ENCODE results near the gene CDC7. TPM values are rescaled to one million over a fixed set of nuclear protein-coding genes. Genes with fewer than 3 reads are reported as not detected.

CDC7 gene
- total and polyA plus RNA-seq, 2 of the 13 experiments (the other 11 are each of a cell fraction or from before 2014, with no cell fraction given), result 2.5 to 12.6 TPM

DNA sequence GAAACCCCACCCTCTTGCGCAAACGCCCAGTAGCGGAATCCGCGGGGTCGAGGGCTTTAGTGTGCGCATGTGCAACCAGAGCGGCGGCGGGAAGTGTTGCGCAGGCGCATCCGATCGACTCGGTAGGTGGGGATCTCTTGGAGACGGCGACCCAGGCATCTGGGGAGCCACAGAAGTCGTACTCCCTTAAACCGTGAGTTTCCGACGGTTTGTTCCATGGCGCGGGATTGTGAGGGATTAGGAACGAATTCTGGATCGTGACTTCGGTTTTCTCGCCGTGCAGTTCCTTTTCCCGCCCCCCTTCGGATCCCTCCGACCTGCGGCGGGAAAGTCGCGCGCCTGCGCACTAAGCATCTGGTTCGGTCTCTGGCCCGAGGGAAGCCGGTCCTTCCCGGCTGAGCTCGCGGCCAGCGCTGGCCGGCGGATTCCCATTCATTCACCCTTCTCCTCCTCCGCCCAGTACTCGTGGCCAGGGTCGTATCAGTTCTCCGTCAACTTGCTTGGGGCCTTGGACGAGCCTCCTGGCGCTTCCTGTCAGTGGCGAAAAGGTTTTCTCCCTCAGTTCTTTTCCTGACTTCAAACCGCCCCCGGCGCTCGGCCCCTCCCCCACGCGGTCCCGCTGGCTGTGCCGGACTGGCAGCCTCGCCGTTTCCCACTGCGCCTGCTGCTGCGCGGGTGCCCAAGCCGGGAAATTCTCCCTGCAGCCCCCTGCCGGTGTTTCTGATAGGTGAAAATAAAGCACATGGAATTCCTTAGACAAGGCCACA is at the start of gene CDC7 (continued):
- TF ChIP-seq, protein P1, sequence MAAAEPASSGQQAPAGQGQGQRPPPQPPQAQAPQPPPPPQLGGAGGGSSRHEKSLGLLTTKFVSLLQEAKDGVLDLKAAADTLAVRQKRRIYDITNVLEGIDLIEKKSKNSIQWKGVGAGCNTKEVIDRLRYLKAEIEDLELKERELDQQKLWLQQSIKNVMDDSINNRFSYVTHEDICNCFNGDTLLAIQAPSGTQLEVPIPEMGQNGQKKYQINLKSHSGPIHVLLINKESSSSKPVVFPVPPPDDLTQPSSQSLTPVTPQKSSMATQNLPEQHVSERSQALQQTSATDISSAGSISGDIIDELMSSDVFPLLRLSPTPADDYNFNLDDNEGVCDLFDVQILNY (CRISPR knock-in tag; conservative IDR thresholded peaks at IDR 0.05), result peak; percentile 89; the same call in 1 of the 2 replicates
- TF ChIP-seq SRSF4 (IDR thresholded peaks at IDR 0.05; ENCODE audit: low read depth, low read length, poor library complexity, severe bottlenecking), result no peak
- TF ChIP-seq TBP (CRISPR knock-in tag; IDR thresholded peaks at IDR 0.05), result no peak
- no peak for TF ChIP-seq ZNF484 (CRISPR knock-in tag; IDR thresholded peaks at IDR 0.05; ENCODE audit: borderline replicate concordance, low read depth)
- peak; percentile 75; the same call in 1 of the 2 replicates for TF ChIP-seq SALL2 (CRISPR knock-in tag; IDR thresholded peaks at IDR 0.05)
- TF ChIP-seq FOXA1 (IDR thresholded peaks at IDR 0.05), result no peak
- TF ChIP-seq FOXA1 (CRISPR knock-in tag; IDR thresholded peaks at IDR 0.05), result no peak
- no peak for TF ChIP-seq ZNF674 (CRISPR knock-in tag; IDR thresholded peaks at IDR 0.05; ENCODE audit: low read depth)
- no peak for TF ChIP-seq ZNF619 (CRISPR knock-in tag; IDR thresholded peaks at IDR 0.05)
- 0 out of 2 replicates have a peak, but pooled peaks have one; percentile 10 for TF ChIP-seq ZBTB3 (CRISPR knock-in tag; IDR thresholded peaks at IDR 0.05; ENCODE audit: borderline replicate concordance, low read depth)
- TF ChIP-seq HNF4G (IDR thresholded peaks at IDR 0.05; ENCODE audit: borderline replicate concordance, low read depth, low read length), result no peak
- no peak for TF ChIP-seq HNF4G (CRISPR knock-in tag; IDR thresholded peaks at IDR 0.05; ENCODE audit: borderline replicate concordance, low read depth)
- TF ChIP-seq ZMYM3 (CRISPR knock-in tag; IDR thresholded peaks at IDR 0.05), result peak; percentile 51
- TF ChIP-seq, protein P2, sequence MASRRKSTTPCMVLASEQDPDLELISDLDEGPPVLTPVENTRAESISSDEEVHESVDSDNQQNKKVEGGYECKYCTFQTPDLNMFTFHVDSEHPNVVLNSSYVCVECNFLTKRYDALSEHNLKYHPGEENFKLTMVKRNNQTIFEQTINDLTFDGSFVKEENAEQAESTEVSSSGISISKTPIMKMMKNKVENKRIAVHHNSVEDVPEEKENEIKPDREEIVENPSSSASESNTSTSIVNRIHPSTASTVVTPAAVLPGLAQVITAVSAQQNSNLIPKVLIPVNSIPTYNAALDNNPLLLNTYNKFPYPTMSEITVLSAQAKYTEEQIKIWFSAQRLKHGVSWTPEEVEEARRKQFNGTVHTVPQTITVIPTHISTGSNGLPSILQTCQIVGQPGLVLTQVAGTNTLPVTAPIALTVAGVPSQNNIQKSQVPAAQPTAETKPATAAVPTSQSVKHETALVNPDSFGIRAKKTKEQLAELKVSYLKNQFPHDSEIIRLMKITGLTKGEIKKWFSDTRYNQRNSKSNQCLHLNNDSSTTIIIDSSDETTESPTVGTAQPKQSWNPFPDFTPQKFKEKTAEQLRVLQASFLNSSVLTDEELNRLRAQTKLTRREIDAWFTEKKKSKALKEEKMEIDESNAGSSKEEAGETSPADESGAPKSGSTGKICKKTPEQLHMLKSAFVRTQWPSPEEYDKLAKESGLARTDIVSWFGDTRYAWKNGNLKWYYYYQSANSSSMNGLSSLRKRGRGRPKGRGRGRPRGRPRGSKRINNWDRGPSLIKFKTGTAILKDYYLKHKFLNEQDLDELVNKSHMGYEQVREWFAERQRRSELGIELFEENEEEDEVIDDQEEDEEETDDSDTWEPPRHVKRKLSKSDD (CRISPR knock-in tag; IDR thresholded peaks at IDR 0.05; ENCODE audit: low read depth), result no peak
- peak; percentile 73; the same call in 1 of the 2 replicates for TF ChIP-seq ZNF224 (CRISPR knock-in tag; IDR thresholded peaks at IDR 0.05)
- TF ChIP-seq, protein P3, sequence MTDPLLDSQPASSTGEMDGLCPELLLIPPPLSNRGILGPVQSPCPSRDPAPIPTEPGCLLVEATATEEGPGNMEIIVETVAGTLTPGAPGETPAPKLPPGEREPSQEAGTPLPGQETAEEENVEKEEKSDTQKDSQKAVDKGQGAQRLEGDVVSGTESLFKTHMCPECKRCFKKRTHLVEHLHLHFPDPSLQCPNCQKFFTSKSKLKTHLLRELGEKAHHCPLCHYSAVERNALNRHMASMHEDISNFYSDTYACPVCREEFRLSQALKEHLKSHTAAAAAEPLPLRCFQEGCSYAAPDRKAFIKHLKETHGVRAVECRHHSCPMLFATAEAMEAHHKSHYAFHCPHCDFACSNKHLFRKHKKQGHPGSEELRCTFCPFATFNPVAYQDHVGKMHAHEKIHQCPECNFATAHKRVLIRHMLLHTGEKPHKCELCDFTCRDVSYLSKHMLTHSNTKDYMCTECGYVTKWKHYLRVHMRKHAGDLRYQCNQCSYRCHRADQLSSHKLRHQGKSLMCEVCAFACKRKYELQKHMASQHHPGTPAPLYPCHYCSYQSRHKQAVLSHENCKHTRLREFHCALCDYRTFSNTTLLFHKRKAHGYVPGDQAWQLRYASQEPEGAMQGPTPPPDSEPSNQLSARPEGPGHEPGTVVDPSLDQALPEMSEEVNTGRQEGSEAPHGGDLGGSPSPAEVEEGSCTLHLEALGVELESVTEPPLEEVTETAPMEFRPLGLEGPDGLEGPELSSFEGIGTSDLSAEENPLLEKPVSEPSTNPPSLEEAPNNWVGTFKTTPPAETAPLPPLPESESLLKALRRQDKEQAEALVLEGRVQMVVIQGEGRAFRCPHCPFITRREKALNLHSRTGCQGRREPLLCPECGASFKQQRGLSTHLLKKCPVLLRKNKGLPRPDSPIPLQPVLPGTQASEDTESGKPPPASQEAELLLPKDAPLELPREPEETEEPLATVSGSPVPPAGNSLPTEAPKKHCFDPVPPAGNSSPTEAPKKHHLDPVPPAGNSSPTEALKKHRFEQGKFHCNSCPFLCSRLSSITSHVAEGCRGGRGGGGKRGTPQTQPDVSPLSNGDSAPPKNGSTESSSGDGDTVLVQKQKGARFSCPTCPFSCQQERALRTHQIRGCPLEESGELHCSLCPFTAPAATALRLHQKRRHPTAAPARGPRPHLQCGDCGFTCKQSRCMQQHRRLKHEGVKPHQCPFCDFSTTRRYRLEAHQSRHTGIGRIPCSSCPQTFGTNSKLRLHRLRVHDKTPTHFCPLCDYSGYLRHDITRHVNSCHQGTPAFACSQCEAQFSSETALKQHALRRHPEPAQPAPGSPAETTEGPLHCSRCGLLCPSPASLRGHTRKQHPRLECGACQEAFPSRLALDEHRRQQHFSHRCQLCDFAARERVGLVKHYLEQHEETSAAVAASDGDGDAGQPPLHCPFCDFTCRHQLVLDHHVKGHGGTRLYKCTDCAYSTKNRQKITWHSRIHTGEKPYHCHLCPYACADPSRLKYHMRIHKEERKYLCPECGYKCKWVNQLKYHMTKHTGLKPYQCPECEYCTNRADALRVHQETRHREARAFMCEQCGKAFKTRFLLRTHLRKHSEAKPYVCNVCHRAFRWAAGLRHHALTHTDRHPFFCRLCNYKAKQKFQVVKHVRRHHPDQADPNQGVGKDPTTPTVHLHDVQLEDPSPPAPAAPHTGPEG (CRISPR knock-in tag; IDR thresholded peaks at IDR 0.05), result 0 out of 2 replicates have a peak, but pooled peaks have one; percentile 30
- peak; percentile 67; the same call in 1 of the 2 replicates for TF ChIP-seq ZNF292 (CRISPR knock-in tag; IDR thresholded peaks at IDR 0.05; ENCODE audit: borderline replicate concordance, low read depth)
- TF ChIP-seq ZNF891 (CRISPR knock-in tag; IDR thresholded peaks at IDR 0.05), result peak; percentile 69; the same call in 1 of the 2 replicates
- TF ChIP-seq ZSCAN21 (CRISPR knock-in tag; IDR thresholded peaks at IDR 0.05; ENCODE audit: borderline replicate concordance), result no peak
- no peak for TF ChIP-seq ZNF550 (CRISPR knock-in tag; IDR thresholded peaks at IDR 0.05; ENCODE audit: borderline replicate concordance)

Measured in HepG2 (cell line).